GM21723 (cell line): ENCODE data around the gene CHAMP1.
"Not testable (repeated sequence)": the region's sequence is repeated elsewhere in the genome, so short reads cannot be mapped to it uniquely, and the experiment has no call there.

Experiments
- ATAC-seq: cut with Tn5 transposase; IDR thresholded peaks from one replicate; pipeline ENCODE4 v1.9.1; 2021; ENCODE audit warnings: mild to moderate bottlenecking, moderate library complexity; ENCODE audit not compliant: unreplicated experiment

Gene CHAMP1

GRCh38 chr13:114333881-114334280 lies 19.6 kb downstream of the CHAMP1 start:
- not testable (repeated sequence) for ATAC-seq

DNA sequence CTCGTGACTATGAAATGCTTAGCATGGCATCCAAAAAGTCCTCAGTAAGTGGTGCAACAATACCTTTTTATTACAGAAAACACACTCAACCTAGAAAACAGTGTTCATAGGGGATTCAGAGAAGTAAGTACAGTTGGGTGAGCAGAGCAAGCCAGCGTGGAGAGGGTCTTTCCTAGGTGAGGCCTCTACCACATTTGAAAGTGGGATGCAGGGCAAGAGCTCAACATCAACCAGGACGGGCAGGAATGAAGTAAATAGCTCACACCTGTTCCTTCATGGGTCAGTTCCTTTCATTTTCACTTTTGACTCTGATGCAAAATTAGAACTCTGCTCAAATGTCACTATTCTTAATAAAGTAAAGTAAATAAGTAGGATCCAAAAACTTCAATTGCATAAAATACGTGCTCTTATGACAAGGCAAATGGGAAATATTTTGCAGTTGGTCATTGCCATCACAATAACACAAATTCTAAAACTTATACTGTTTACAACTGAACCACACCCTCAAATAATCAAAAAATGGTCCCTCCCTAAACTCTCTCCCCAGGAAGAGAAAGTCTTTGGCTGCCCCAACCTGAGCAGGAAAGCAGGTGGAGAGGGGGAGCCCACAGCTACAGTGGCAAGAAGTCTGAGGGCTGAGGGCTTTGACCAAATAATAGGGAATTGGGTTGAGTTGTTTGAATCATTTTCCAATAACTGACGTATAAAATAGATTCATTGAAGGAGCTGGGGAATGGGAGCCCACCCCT lies 20.2 kb downstream of the CHAMP1 start:
- ATAC-seq, result no peak

DNA sequence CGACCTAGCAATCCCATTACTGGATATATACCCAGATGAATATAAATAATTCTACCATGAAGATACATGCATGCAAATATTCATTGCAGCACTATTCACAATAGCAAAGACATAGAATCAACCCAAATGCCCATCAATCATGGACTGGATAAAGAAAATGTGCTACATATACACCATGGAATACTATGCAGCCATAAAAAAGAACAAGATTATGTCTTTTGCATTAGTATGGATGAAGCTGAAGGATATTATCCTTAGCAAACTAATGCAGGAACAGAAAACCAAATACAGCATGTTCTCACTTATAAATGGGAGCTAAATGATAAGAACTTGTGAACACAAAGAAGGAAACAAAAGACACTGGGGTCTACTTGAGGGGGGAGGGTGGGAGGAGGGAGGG lies 22.2 kb downstream of the CHAMP1 start:
- ATAC-seq, result not testable (repeated sequence)

- no peak for ATAC-seq
Measured at GRCh38 chr13:114338959-114339358, 24.7 kb downstream of the CHAMP1 start.

- no peak for ATAC-seq
Measured at GRCh38 chr13:114339857-114340534, 25.7 kb downstream of the CHAMP1 start.

- ATAC-seq, result no peak
Measured at GRCh38 chr13:114341003-114341777, 26.9 kb downstream of the CHAMP1 start.

DNA sequence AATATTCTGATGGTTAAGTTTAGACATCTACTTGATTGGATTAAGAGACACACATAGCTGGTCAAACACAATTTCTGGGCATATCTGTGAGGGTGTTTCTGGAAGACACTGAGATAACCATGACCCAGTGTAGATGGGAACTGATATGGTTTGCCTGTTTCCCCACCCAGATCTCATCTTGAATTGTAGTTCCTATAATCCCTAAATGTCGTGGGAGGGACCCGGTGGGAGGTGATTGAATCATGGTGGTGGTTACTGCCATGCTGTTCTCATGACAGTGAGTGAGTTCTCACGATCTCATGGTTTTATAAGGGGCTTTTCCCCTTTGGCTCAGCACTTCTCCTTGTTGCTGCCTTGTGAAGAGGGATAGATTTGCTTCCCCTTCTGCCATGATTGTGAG lies 33.0 kb downstream of the CHAMP1 start:
- ATAC-seq, result not testable (repeated sequence)

DNA sequence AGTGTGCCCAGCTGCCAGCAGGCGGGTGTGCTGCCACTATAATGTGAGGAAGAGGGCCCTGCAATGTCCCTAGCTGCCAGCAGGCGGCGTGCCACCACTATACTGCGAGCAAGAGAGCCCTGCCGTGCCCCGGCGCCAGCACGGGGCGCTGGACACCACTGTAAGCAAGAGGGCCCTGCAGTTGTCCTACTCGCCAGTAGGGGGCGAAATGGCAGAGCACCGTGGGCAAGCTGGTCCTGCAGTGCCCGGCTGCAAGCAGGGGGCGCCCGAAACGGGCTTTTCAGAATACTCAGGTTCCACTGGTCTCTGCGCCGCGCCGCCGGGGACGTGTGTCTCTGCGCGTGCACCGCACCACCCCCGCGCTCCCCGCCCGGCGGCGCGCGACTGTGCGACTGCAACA lies 38.5 kb downstream of the CHAMP1 start:
- ATAC-seq, result not testable (repeated sequence)

DNA sequence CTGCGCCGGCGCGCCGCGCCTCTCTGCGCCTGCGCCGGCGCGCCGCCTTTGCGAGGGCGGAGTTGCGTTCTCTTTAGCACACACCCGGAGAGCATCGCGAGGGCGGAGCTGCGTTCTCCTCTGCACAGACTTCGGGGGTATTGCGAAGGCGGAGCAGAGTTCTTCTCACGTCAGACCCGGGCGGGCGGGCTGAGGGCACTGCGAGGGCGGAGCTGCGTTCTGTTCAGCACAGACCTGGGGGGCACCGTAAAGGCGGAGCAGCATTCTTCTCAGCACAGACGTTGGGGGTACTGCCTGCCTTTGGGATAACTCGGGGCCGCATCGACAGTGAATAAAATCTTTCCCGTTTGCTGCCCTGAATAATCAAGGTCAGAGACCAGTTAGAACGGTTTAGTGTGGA lies 39.1 kb downstream of the CHAMP1 start:
- ATAC-seq, result not testable (repeated sequence)
